GM18951 (cell line): ENCODE results near the gene MUC20.

Experiments used
- POLR2A ChIP-seq: IDR thresholded peaks from 4 replicates; pipeline ENCODE4 v1.6.1; 2011; ENCODE audit warnings: mild to moderate bottlenecking; ENCODE audit not compliant: insufficient read length, insufficient read depth; ENCODE audit errors: extremely low read depth
- in situ Hi-C: fragments of 300-500 bp; cut with MboI; formaldehyde crosslinking; loops from one replicate; pipeline ENCODE4 v1.12.0; 2022; ENCODE audit warnings: low sequenced_read_pairs, mixed read lengths, inconsistent platforms; ENCODE audit not compliant: unreplicated experiment

Gene MUC20

DNA sequence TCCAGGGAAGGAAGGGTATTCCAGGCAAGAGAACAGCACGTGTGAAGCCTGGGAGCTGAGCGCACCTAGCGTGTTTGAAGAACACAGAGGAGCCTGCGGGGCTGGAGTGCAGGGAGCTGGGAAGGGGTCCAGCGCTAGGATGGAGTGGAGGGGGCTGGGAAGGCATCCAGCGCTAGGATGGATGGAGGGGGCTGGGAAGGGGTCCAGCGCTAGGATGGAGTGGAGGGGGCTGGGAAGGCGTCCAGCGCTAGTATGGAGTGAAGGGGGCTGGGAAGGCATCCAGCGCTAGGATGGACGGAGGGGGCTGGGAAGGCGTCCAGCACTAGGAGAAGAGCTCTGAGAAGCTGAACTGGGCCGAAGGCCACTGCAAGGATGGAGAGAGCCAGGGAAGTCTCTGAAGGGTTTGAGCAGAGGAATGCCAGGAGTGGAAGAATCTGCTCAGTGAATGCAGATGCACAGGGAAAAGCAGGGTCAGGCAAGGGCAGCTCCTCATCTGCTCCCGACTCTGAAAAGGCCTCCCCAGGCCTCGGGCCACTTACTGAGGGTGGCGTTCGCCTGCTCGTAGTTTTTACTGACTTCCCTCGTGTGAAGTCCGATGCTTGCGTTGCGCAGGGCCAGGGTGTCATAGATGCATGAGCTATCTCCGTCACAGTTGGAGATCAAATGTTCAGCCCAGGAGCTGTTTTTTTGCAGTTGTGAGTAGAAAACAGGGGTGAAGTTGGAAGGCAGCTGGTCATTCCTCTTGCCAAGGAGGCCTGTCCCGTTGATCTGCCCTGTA, 39.8 kb downstream of the MUC20 start:
- in situ Hi-C loops: no loop called here
- TF ChIP-seq POLR2A: no peak

- no peak for TF ChIP-seq POLR2A
- in situ Hi-C loops: no loop called here
Measured at GRCh38 chr3:195761123-195761566, 40.4 kb downstream of the MUC20 start.

GRCh38 chr3:195761567-195762248, 40.9 kb downstream of the MUC20 start:
- in situ Hi-C loops: no loop called here
- no peak for TF ChIP-seq POLR2A

- TF ChIP-seq POLR2A: no peak
- in situ Hi-C loops: no loop called here
Measured at GRCh38 chr3:195762249-195762585, 41.4 kb downstream of the MUC20 start.

- in situ Hi-C loops: no loop called here
- TF ChIP-seq POLR2A: no peak
Measured at GRCh38 chr3:195762611-195763010, 41.8 kb downstream of the MUC20 start.

GRCh38 chr3:195763076-195763830, 42.5 kb downstream of the MUC20 start:
- no peak for TF ChIP-seq POLR2A
- in situ Hi-C loops: no loop called here

DNA sequence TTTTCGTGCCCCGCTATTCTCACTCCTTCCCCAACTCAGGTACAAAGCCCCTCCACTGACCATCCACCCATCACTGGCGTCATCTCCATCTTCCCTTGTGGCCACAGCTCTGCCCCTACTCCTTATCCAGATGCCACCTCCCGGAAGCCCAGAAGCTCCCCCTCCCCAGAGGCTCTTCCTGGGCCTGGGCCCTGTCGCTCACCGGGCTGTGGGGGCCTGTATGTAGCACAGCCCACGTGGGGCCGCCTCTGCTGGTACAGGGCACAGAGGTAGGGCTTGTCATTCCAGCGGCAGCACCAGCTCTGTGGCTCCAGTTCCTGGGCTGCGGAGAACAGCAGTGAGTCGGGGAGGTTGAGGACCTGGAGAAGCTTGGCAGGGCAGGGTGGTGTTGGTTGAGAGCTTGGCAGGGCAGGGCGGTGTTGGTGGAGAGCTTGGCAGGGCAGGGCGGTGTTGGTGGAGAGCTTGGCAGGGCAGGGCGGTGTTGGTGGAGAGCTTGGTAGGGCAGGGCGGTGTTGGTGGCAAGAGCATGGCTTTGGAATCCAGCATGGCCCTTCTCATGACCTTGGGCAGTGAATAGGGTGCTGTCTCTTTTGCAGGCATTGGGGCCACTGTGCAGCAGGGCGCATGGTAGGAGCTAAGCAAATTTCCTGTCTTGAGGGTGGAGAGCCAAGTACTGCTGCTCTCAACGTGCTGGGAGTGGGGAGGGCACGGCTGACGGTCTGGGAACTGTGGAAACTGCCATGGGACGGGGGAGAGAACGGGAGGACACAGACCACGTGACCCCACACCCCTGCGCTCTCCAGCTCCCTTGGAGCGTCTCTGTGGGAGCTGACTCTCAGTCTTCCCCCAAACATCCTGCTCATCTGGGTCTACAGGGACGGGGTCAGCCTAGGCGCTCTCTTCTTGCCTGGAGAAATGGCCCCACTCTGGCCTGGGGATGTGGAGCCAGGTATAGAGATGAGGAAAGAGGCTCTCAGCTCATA, 43.4 kb downstream of the MUC20 start:
- in situ Hi-C loops: no loop called here
- no peak for TF ChIP-seq POLR2A

DNA sequence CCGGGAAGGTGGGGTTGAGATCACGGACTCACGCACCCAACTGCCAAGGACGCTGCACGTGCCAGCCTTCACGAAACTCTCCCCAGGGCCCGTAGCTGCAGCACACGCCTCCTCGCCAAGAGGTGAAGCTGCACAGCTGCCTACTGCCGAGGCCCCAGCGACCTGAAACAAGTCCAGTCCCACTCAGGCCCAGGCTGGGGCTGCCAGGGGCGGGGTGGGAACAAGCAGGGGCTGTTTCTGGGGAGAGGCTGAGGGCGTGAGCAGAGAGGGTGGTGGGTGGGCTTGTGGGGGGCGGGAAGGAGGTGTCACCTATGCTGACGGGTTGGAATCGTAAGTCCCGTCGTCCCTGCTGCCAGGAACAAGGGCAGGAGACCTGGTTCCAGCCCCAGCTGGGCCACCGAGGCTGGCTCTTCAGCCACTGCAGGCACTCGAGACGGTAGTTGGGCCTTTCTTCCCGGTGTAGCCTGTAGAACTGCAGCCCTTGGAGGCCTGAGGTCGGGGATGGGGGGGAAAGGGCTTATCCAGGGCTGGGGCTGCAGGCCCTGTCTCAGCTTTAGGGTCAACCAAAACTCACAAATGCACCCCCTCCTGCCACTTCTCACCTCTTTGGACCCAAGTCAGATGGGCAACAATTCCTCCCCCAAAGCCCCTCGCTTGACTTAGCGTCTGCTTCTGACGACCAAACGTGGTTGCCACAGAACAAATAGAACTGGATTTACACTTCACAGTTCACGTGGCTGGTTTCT, 44.4 kb downstream of the MUC20 start:
- in situ Hi-C loops: no loop called here
- no peak for TF ChIP-seq POLR2A

GRCh38 chr3:195766671-195767070, 45.9 kb downstream of the MUC20 start:
- in situ Hi-C loops: no loop called here
- no peak for TF ChIP-seq POLR2A

DNA sequence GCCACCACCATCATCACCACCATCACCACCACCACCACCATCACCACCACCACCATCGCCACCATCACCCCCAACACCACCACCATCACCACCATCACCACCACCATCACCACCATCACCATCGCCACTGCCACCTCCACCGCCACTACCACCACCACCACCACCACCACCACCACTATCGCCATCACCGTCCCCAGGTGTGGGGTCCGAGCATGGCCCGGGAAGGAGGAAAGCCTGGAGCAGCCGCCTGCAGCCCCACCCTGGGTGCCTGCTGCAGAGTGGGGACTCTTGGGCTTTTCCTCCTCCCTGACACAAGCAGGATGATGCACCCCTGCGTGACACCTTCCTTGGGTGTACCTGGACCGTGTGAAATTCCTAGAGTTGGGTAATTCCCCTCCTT, 47.0 kb downstream of the MUC20 start:
- no peak for TF ChIP-seq POLR2A
- in situ Hi-C loops: no loop called here

GRCh38 chr3:195768414-195768813, 47.6 kb downstream of the MUC20 start:
- in situ Hi-C loops: no loop called here
- TF ChIP-seq POLR2A: no peak

DNA sequence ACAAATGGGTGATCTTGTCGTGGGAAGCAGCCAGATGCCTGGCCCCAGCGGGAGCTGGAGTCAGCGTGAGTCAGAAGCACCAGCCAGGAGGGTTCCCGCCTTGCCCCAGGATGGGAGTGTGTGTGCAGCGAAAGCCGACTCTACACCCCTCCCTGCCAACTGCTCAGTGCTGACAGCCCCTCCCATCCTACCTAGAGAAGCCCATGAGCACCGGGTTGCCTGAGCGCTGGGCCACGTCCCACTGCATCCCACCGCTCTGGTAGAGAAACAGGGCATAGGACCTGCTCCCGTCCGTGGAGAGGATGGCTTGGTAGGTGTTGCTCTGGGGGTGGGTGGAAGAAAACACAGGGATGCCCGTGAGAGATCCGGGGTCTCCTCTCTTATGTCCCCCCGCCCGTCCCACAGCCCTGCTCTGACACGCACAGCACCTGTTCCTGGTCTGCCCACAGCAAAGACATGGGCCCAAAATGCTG, 48.1 kb downstream of the MUC20 start:
- in situ Hi-C loops: no loop called here
- TF ChIP-seq POLR2A: no peak

GRCh38 chr3:195769551-195769950, 48.8 kb downstream of the MUC20 start:
- no peak for TF ChIP-seq POLR2A
- in situ Hi-C loops: no loop called here
